GM11168 (cell line): ENCODE measurements around the gene FADS2.

Experiments used
- in situ Hi-C: fragments of 300-500 bp; cut with MboI; formaldehyde crosslinking; loops from one replicate; pipeline ENCODE4 v1.12.0; 2022; ENCODE audit warnings: low sequenced_read_pairs; ENCODE audit not compliant: unreplicated experiment

FADS2 gene

DNA sequence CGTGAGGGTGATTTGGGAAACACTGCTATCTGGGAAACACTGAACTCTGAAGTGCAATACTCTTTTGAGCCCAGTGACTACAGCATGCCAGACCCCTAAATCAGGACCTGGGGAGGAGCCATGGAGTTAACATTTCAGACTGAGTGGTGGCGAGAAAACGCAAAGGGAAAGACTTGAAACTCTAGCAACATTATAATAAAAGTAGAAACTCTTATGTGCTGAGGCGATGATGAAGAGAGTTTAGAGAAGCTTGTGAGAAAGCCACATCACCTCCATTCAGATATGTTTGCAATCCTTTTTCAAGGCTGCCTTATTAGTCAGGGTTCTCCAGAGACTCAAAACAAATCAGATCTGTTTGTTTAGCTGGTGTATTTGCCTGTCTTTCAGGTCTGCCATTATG, 33.5 kb upstream of the FADS2 start:
- in situ Hi-C loops: loop anchor here (5.0 kb wide), 1 partner anchor 103 kb away; no protein-coding TSS in a partner anchor

GRCh38 chr11:61795459-61795858, 32.6 kb upstream of the FADS2 start:
- in situ Hi-C loops: no loop called here

DNA sequence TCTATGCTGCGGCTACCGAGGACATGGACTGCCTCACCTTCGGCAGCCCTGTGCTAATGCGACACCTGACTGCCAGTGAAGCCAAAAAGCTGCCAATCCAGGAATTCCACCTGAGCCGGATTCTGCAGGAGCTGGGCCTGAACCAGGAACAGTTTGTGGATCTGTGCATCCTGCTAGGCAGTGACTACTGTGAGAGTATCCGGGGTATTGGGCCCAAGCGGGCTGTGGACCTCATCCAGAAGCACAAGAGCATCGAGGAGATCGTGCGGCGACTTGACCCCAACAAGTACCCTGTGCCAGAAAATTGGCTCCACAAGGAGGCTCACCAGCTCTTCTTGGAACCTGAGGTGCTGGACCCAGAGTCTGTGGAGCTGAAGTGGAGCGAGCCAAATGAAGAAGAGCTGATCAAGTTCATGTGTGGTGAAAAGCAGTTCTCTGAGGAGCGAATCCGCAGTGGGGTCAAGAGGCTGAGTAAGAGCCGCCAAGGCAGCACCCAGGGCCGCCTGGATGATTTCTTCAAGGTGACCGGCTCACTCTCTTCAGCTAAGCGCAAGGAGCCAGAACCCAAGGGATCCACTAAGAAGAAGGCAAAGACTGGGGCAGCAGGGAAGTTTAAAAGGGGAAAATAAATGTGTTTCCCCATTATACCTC, 32.1 kb upstream of the FADS2 start:
- in situ Hi-C loops: no loop called here

- in situ Hi-C loops: no loop called here
These were observed 30.7 kb upstream of the FADS2 start for GRCh38 chr11:61797263-61797944.

GRCh38 chr11:61799665-61800284, 28.3 kb upstream of the FADS2 start:
- in situ Hi-C loops: no loop called here

- in situ Hi-C loops: no loop called here
These were observed 27.5 kb upstream of the FADS2 start for GRCh38 chr11:61800331-61801281.

- in situ Hi-C loops: no loop called here
These were observed 25.5 kb upstream of the FADS2 start for GRCh38 chr11:61802605-61803004.

- in situ Hi-C loops: no loop called here
These were observed 24.0 kb upstream of the FADS2 start for GRCh38 chr11:61803889-61804647.

- in situ Hi-C loops: no loop called here
These were observed 23.0 kb upstream of the FADS2 start for GRCh38 chr11:61805146-61805545.

- in situ Hi-C loops: no loop called here
These were observed 21.3 kb upstream of the FADS2 start for GRCh38 chr11:61806785-61807184.

GRCh38 chr11:61810671-61811175, 17.4 kb upstream of the FADS2 start:
- in situ Hi-C loops: no loop called here

DNA sequence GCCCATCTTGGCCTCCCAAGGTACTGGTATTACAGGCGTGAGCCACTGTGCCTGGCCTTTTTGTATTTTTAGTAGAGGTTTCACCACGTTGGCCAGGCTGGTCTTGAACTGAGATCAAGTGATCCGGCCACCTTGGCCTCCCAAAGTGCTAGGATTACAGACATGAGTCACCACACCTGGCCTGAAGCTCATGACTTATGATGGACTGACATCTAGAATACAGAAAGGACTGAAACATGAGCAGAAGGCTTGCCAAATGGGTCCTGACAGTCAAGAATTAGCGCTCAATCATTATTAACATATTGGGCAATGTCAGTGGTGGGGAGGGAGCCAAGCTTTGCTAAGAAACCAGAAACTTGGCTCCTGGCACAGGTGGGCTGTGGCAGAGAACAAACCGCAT, 16.3 kb upstream of the FADS2 start:
- in situ Hi-C loops: no loop called here

GRCh38 chr11:61812736-61813411, 15.2 kb upstream of the FADS2 start:
- in situ Hi-C loops: no loop called here

DNA sequence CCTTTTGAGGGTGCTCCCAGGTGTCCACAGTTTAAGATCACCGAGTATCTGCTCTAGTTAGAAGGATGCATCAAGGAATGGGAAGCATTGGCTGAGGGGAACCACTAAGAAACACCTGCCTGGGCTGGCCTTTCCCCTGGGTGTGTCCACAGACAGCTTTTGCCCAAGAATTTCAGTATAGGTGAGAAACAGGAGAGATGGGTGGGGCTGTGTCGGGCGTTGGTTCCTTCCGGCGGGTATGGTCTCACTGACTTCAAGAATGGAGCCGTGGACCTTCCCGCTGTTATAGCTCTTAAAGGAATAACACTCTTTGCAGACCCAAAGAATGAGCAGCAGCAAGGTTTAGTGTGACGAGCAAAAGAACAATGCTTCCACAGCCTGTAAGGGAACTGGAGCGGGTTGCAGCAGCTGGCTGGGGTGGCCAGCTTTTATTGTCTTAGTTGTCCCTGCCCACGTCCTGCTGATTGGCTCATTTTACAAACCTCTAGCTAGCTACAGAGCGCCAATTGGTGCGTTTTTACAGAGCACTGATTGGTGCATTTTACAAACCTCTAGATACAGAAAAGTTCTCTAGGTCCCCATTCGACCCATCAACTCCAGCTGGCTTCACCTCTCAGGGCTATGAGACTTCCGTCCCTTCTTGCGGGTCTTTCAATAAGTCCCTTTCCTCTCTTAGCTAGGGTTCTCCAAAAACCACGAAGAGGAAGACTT, 13.7 kb upstream of the FADS2 start:
- in situ Hi-C loops: no loop called here

DNA sequence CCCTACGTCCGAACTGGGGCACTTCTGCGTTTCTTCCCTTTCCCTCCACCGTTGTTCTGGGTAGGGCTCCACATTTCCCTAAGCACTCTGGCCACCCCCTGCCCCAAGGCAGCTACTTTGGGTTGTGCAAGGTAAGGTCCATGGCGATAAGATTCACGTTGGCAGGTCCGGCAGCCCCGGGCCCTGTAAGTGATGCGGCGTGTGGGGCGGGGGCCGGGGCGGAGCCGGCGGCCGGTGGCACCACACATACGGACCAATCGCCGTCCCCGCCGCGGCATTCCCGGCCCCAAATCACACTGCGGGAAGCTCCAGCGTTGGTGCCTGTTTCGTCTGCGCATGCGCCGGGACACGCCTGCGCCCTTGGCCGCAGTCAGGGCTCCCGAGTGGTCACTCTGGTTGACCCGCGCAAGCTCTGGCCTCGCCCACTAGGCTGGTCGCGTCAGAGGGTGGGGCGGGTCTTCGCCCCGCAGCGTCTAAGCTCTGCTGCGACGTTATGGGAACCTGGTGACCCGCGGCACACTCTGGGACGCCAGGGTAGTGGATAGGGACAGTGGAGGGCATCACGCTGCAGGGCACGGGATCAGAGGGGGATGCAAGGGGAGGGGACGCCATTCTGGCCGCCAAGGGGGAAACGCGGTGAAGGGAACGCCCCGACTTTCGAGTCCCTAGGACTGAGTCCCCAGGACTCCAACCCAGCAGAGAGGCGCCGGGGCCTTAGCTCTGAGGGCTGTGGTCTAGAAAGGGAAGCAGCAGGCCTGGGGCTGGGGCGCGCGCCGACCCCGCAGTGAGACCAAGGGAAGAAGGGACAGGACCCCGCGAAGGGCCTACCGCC, 12.9 kb upstream of the FADS2 start:
- in situ Hi-C loops: no loop called here

DNA sequence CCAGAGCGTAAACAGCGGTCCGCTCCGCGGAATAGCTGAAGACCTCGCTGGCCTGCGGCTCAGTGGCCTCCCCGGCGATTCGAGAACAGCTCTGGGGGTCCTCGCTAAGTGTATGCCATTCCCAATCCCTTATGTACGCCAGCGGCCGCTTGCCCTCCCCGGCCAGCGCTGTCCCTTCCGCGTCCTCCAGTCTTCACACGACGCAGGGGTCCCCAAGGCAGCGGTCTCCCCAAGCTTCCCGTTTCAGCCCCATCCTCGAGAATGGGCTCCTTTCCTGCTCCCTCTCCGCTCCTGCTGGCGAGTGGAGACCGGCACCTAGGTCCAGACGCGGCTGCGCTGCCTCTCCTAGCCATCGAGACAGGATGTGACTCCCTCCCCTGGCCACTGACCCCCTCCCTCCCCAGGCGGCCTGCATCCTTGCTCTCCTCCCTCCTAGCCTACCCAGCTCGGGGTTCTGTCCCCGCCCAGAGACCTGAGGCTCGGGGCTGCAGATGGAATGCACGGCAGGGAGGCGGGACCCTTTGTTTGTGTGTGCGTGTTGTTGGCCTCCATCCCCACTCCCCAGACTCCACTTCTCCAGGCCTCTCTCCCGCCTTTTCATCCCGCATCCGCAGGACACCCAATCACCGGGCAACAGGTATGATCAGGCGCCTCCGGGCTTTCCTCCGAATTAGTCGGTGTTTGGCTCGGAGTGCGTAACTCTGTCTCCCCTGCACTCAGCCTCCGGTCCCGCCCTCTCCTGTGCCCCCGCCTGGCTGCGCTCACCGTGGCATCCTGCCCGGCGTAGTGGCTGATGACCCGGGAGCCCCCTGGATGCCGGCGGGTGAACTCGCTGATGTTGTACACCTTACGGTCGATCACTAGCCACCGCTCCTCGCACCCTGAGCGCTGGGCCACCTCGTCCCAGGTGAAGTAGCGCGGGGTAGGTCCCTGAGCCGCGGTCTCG, 12.0 kb upstream of the FADS2 start:
- in situ Hi-C loops: no loop called here
